Stimulated activated CD8-positive, alpha-beta memory T cell treated with anti-CD3 and anti-CD28 coated beads, Interleukin-4, amount 100 ng/mL, for 48 hours (primary cell): ENCODE measurements around the gene CLASP1.
"Not testable (repeated sequence)": the region's sequence is repeated elsewhere in the genome, so short reads cannot be mapped to it uniquely, and the experiment has no call there.

ENCODE experiments used
- DNase-seq: peaks from one replicate; pipeline ENCODE4 v3.0.0-alpha.2; 2020

The CLASP1 gene

GRCh38 chr2:121365061-121365460 is 284.2 kb downstream of the CLASP1 start:
- no peak for DNase-seq

DNA sequence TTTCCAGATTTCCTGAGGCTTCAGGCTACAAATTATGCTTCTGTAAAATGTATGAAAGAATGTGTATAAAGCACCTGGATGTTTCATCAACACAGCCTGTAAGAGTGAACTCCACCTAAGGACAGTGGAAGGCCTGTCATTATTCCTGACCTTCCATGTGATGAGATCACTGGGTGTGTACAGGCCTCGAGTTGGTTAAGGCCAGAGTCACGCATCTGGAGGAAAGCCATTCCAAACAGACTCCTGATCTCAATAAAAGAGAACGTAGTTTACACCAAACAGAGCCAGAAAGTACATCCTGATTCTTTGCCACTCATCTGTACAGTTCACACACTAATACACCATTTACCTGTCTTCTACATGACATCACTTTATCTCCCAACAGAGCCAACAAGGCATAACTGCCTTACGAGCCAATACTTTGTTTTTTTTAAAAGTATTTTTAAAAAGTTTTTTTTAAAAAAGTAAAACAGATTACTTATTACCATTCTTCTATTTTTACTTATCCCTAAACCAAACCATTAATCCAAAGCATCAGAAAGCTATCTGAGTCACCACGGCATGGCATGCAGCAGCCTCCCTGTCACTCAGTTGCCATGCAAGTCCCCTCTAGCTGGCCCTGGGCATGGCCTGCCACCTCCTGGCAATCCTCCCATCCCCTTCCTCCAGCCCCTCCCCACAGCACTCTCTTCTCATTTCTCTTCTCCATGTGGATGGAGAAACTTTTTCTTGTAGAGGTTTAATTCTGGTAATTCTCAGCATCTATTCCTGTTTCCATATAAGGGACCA is 285.4 kb downstream of the CLASP1 start:
- DNase-seq, result no peak

GRCh38 chr2:121362774-121363173 is 286.5 kb downstream of the CLASP1 start:
- DNase-seq, result no peak

DNA sequence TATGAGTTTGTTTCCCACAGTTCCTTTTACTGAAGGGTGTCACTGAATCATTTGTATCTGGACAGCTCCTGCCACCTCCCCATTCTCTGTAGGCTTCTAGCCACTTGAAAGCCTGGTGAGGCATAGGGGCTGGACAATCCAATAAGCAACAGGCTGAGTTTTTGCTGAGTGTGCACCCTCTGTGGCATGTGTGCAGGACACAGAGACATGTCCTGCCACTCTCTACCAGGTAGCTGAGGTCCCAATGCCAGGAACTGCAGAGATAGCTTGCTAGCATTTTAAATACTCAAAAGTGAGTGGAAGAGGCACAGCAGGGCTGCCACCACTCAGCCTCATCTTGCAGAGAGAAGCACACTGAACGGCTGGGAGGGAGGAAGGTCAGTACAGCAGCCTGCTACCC is 287.0 kb downstream of the CLASP1 start:
- DNase-seq, result no peak

- DNase-seq, result no peak
Measured at GRCh38 chr2:121360566-121361300, 288.5 kb downstream of the CLASP1 start.

- DNase-seq, result no peak
Measured at GRCh38 chr2:121359716-121360565, 289.3 kb downstream of the CLASP1 start.

DNA sequence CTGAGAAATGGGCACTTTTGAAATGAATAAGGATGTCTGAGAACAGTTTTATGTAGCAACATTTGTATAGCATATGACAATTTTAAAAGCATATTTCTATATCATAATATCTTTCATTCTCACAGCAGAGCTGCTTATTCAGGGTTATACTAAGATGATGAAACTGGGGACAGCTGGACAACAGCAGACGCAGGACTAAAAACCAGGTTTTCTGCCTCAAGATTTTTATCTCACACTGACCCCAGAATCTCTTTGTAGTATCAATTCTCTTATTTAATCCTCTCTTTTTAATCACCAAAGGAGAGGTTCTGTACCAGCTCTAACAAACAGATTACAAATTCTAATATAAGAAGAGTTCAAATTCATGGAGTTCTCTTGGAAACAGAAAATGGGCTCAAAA is 290.1 kb downstream of the CLASP1 start:
- no peak for DNase-seq

DNA sequence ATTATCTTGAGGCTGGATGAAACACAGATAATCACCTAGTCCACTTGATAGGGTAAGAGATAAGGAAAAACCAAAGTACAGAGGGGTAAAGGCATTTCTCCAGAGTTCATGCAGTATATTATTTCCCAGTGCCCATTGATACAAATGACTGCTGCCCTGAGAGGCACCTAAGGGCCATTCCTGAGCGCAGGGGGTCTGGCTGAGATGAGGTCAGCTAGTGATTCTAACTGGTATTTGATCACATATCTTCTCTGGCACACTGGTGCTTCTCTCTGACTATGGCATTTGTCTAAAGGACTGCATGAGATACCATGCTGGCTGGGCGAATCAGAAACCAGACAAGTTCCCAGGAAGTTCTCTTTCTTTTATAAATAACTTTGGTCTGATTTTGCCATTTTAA is 291.0 kb downstream of the CLASP1 start:
- no peak for DNase-seq

DNA sequence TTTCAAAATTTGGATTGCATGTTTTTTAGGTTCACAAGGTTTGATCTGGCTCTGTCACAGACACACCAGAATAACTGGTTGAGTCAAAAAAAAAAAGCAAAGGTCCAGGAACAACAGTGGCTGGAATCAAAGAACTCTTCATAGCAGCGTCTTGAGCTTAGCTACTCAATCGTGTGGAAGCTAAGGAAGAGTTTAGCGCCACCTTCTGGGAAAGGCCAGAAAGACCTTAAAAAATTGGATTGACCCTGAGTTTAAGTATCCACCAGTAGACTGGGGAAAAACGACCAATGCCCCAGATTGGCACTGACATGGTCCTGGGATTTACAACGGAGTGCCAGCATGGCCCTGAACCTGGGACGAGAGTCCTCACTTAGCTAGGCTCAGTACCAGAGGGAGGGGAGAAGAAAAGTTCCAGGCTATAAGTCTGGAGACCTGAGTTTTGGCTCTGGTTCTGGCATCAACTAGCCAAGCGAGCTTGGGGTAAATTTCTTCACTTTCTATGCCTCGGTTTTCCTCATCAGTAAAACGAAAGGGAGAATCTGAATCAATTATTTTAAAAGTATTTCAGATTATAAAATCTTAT is 293.1 kb downstream of the CLASP1 start:
- DNase-seq, result peak; percentile 40

DNA sequence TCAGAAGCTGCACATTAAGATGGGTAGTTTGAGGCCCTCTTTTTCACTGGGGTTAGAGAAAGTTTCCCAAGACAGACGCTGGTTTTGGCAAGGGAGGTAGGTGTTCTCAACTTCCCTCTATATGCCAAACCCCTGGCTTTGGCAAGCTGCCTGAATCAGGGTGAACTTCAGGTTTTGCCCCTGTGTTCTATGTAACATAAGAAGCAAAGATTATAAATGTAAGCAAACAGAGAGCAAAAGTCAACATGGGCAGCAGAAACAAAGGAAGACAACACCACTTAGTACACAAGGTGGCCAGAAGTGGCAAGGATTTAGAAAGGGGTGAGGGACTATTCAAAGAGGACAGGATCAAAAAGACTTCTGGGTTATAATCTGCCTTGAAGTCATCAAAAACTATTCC is 293.8 kb downstream of the CLASP1 start:
- DNase-seq, result no peak

- DNase-seq, result no peak
Measured at GRCh38 chr2:121351521-121352318, 297.5 kb downstream of the CLASP1 start.

DNA sequence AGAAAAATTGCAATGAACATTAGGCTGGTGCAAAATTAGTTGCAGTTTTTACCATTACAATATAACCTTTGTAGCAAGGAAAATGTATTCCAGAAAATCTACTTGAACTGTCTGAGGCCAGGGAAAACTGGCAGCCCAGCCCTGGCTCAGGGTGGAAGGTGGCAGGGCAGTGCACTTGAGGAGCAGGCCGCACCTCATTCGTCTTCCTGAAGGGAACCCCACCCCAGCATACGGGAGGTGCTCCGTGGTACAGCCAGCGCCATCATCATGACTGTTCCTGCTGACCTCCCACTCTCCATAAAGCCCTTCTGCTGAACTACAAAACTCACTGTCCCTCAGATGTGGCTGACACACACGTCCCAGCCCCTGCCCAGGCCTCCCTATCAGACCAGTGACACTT is 298.4 kb downstream of the CLASP1 start:
- DNase-seq, result no peak

DNA sequence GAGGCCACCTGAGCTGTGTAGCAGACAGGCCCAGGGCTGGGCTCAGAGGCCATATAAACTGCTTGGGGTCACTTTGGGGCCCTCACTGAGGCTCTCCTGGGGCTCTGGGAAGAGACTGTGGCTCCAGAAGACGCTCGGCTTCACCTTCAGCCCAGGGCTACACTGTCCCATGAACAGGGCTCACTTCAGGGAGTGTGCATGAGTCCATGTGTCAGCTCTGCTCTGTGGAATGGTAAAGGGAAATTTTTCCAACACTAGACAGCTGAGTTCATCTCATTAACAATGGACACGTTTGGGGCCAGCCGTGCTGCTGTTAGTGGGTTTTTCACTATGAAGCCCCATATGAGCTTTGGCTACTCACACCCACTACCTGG is 298.9 kb downstream of the CLASP1 start:
- DNase-seq, result no peak

DNA sequence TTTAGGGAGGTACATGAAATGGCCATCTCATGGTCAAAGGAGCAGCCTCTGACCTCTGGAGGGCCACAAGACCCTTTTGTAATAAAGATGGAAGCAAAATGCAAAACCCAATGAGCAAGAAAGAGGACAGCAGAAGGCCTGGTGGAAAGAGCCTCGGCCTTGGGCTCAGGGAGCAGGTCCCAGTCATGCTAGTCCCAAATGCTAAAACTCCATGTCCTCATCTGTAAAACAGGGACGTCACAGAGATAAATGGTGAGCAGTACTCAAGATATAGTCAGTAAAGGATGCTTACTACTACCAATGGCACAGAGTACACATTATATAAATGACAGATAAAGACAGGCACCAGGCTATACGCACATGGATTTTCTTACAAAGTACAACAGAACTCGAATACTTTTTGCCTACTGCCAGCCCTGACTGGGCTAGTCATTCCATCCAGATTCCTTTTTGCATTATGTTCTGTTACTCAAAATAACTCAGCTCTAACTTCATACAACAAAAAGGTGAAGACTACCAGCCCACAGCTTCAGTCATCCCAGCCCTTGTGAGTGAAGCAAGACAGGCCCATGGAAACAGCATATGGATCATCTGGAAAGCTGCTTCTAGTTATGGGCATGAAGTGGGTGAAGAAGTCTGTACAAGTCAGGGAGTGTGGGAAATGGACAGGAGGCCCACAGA is 299.4 kb downstream of the CLASP1 start:
- DNase-seq, result no peak

DNA sequence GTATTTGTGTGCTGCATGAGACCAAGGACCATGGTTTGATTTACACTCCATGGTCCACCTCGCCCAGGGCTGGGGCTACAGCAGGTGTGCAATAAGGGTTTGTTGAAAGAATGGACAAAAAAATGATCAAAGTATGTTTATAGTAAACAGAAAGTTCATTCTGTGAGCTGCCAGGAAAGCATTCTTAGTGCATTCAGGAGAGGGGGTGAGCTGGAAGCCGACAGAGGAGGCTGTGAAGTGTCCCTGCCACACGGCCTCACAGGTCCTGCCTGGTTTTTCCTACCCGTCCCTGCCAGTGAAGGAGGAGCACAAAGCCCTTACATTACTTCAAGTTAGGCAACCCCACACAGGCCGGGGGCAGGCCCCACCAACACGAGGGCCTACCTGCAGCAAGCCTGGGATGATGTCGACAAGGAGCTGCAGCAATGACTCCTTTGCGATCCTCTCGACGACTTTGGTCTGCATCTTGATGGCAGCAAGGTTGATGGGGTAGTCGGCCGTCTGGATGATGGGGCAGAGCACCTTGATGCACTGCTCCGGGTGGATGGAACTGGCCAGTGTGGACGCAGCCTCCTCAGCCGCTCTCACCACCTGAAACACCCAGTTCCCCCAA is 301.0 kb downstream of the CLASP1 start:
- no peak for DNase-seq

GRCh38 chr2:121346859-121347258 is 302.4 kb downstream of the CLASP1 start:
- DNase-seq, result no peak

GRCh38 chr2:121346407-121346806 is 302.9 kb downstream of the CLASP1 start:
- no peak for DNase-seq

DNA sequence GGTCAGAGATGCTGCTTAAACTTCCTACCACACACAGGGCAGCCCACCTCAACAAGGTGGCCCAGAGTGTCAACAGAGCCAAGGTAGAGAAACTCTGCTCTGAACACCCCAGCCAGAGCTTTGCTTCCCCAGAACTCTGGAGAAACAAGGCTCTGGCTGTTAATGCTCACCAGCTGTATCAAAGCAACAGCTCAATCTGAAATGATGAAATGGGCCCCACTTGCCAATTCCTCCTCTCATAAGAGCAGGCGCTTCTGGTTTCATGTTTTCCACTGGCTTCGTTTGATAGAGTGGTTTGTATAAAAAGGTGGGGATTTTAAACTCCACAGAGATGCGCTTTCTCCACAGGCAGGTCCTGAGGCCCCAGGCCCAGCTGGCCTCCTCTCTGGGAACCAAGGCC is 303.4 kb downstream of the CLASP1 start:
- no peak for DNase-seq

DNA sequence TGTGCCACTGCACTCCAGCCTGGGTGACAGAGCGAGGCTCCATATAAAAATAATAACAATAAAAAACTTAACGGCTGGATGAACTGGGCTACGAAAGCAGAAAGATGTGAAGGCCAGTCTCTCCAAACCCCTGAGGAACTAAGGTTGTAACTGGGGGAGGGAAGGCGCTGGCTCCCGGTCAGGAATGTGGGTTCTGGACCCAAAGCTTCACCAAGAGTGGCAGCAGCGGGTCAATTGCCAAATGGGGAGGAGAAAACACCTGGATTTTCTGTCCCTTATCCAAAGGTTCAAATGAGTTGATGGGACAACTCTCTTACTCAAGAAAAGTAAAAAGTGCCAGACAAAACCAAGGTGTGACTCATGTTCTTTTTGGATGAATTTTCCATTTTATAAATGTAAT is 304.2 kb downstream of the CLASP1 start:
- DNase-seq, result no peak

- not testable (repeated sequence) for DNase-seq
Measured at GRCh38 chr2:121343828-121344399, 305.3 kb downstream of the CLASP1 start.

DNA sequence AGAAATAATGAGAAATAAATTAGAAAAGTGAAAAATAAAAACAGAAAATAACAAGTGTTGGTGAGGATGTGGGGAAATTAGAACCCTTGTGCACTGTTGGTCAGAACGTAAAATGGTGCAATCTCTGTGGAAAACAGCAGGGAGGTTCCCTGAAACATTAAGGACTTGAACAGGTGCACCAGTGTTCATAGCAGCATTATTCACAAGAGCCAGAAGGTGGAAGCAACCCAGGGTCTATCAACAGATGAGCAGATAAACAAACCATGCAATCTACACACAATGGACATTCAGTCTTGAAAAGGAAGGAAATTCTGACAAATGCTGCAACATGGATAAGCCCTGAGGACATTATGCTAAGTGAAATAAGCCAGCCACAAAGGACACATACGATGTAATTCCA is 306.1 kb downstream of the CLASP1 start:
- DNase-seq, result no peak
